Prostate gland (tissue), 2 donors: ENCODE measurements around the gene CROCC2.

Source experiments
- POLR2AphosphoS5 ChIP-seq: sonication (generic); formaldehyde crosslinking; IDR thresholded peaks from one replicate; pipeline ENCODE4 v1.6.1; 2017; ENCODE audit warnings: antibody characterized with exemption
- TF ChIP-seq, protein P1 (sequence below), 4 experiments: fragments of 200-600 bp in 2 of 4; fragments of 450-650 bp in 2 of 4; sonication (generic) in 2 of 4; IDR thresholded peaks; 1 replicate in 3 of 4; 2 replicates in 1 of 4; pipeline ENCODE4 v1.5.1; 2016 to 2019; ENCODE audit warnings: antibody characterized with exemption in 4 of 4, mild to moderate bottlenecking in 2 of 4, moderate library complexity in 2 of 4

DNA sequence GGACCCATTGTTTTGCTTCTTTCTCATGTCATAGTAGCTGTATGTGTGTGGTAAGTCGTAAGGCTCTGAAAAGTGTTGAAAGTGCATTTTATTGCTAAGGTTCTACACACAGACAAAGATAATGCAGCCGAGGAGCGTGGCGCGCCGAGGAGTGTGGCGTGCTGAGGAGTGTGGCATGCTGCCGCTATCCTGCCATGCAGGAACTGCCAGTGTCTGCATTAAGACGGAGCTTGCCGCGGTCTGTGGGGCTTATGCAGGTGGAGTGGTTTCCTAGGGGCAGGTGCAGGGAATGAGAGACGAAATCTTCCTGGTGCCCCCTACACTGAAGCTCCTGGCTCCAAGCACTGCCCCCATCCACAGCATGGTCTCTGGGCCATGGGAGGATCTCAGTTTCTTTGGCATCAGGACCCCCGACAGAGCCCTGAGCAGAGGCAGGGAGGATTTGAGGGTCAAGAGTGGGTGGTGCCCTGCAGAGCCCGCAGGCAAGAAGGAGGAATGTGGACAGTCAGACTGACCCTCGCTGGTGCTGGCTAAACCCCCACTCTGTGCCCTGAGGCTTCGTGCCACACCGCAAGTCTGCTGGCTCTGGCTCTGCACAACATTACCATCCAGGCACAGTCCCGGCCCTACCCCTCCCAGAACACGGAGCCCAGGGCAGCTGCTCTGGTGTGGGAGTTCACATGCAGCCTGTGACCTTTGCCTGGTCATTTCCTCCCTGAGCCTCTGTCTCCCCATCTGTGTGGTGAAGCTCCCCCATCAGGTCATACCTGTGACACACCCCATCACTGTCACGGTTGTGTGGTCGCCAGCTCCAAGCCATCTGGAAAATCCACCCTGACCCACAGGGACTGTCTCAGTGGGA is 95.5 kb downstream of the CROCC2 start:
- TF ChIP-seq, protein P1, sequence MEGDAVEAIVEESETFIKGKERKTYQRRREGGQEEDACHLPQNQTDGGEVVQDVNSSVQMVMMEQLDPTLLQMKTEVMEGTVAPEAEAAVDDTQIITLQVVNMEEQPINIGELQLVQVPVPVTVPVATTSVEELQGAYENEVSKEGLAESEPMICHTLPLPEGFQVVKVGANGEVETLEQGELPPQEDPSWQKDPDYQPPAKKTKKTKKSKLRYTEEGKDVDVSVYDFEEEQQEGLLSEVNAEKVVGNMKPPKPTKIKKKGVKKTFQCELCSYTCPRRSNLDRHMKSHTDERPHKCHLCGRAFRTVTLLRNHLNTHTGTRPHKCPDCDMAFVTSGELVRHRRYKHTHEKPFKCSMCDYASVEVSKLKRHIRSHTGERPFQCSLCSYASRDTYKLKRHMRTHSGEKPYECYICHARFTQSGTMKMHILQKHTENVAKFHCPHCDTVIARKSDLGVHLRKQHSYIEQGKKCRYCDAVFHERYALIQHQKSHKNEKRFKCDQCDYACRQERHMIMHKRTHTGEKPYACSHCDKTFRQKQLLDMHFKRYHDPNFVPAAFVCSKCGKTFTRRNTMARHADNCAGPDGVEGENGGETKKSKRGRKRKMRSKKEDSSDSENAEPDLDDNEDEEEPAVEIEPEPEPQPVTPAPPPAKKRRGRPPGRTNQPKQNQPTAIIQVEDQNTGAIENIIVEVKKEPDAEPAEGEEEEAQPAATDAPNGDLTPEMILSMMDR (IDR thresholded peaks at IDR 0.05) = no peak
- no peak for TF ChIP-seq POLR2AphosphoS5
